HS-27A (cell line): ENCODE data around the gene ARHGEF39.

Experiments
- DNase-seq: peaks from one replicate; pipeline ENCODE4 v3.0.0-alpha.2; 2012; ENCODE audit warnings: low read depth, missing footprints

The ARHGEF39 gene

GRCh38 chr9:35664531-35665470, at the start of gene ARHGEF39:
ARHGEF39 (minus strand) TSS chr9:35665195; CDS start chr9:35665169, 26 bp downstream.
- DNase-seq: no peak

GRCh38 chr9:35714123-35714522, 49.1 kb upstream of the ARHGEF39 start:
- no peak for DNase-seq

GRCh38 chr9:35713578-35713977, 48.6 kb upstream of the ARHGEF39 start:
- no peak for DNase-seq

GRCh38 chr9:35712762-35713400, 47.9 kb upstream of the ARHGEF39 start:
- no peak for DNase-seq

GRCh38 chr9:35711501-35712428, 46.8 kb upstream of the ARHGEF39 start:
- DNase-seq: no peak

GRCh38 chr9:35710818-35711500, 46.0 kb upstream of the ARHGEF39 start:
- DNase-seq: no peak

GRCh38 chr9:35708146-35708545, 43.2 kb upstream of the ARHGEF39 start:
- DNase-seq: no peak

- DNase-seq: no peak
Measured at GRCh38 chr9:35706951-35707350, 42.0 kb upstream of the ARHGEF39 start.

- DNase-seq: no peak
Measured at GRCh38 chr9:35705836-35706430, 40.9 kb upstream of the ARHGEF39 start.

GRCh38 chr9:35705372-35705771, 40.4 kb upstream of the ARHGEF39 start:
- DNase-seq: no peak

- no peak for DNase-seq
Measured at GRCh38 chr9:35703906-35704672, 39.1 kb upstream of the ARHGEF39 start.

- no peak for DNase-seq
Measured at GRCh38 chr9:35702696-35703095, 37.7 kb upstream of the ARHGEF39 start.

GRCh38 chr9:35700942-35701341, 35.9 kb upstream of the ARHGEF39 start:
- no peak for DNase-seq

GRCh38 chr9:35700031-35700430, 35.0 kb upstream of the ARHGEF39 start:
- no peak for DNase-seq

- no peak for DNase-seq
Measured at GRCh38 chr9:35698231-35698630, 33.2 kb upstream of the ARHGEF39 start.

- DNase-seq: no peak
Measured at GRCh38 chr9:35697486-35697885, 32.5 kb upstream of the ARHGEF39 start.

- no peak for DNase-seq
Measured at GRCh38 chr9:35696520-35697215, 31.7 kb upstream of the ARHGEF39 start.

GRCh38 chr9:35695943-35696401, 31.0 kb upstream of the ARHGEF39 start:
- DNase-seq: no peak

GRCh38 chr9:35691757-35692301, 26.8 kb upstream of the ARHGEF39 start:
- no peak for DNase-seq

GRCh38 chr9:35691334-35691650, 26.3 kb upstream of the ARHGEF39 start:
- no peak for DNase-seq
